Dermis blood vessel endothelial cell (primary cell): ENCODE measurements around the gene FAM174B. TPM values are rescaled to one million over a fixed set of nuclear protein-coding genes. Genes with fewer than 3 reads are reported as not detected.
A peak's percentile ranks its signal among the peaks of the same experiment; 100 is the strongest.
"Not testable (repeated sequence)": the region's sequence is repeated elsewhere in the genome, so short reads cannot be mapped to it uniquely, and the experiment has no call there.

Source experiments
- DNase-seq: peaks from one replicate; pipeline ENCODE4 v3.0.0; 2010
- total RNA-seq: library from RNA; depleted of rRNA; stranded (reverse); fragments of >200 nt; gene quantifications from 2 replicates; pipeline ENCODE4 v1.2.3, GENCODE V29; 2014

The FAM174B gene
- total RNA-seq, 1 donor from 2014 or later = 31.1 TPM

GRCh38 chr15:92617549-92618520 is 37.7 kb downstream of the FAM174B start:
- DNase-seq = peak; percentile 89

GRCh38 chr15:92616621-92617548 is 38.7 kb downstream of the FAM174B start:
- peak; percentile 53 for DNase-seq

- peak; percentile 40 for DNase-seq
Observed at GRCh38 chr15:92614791-92615785, 40.5 kb downstream of the FAM174B start.

- no peak for DNase-seq
Observed at GRCh38 chr15:92614301-92614700, 41.3 kb downstream of the FAM174B start.

GRCh38 chr15:92613841-92614240 is 41.7 kb downstream of the FAM174B start:
- no peak for DNase-seq

GRCh38 chr15:92612891-92613290 is 42.7 kb downstream of the FAM174B start:
- no peak for DNase-seq

GRCh38 chr15:92611995-92612745 is 43.4 kb downstream of the FAM174B start:
- DNase-seq = no peak

GRCh38 chr15:92611150-92611549 is 44.4 kb downstream of the FAM174B start:
- DNase-seq = no peak

GRCh38 chr15:92610101-92610520 is 45.5 kb downstream of the FAM174B start:
- DNase-seq = no peak

- DNase-seq = no peak
Observed at GRCh38 chr15:92608866-92609700, 46.5 kb downstream of the FAM174B start.

GRCh38 chr15:92606836-92607150 is 48.8 kb downstream of the FAM174B start:
- DNase-seq = not testable (repeated sequence)

GRCh38 chr15:92606126-92606835 is 49.3 kb downstream of the FAM174B start:
- no peak for DNase-seq

GRCh38 chr15:92605225-92605944 is 50.2 kb downstream of the FAM174B start:
- DNase-seq = no peak

GRCh38 chr15:92603743-92604470 is 51.7 kb downstream of the FAM174B start:
- DNase-seq = no peak

- no peak for DNase-seq
Observed at GRCh38 chr15:92603278-92603677, 52.3 kb downstream of the FAM174B start.

- no peak for DNase-seq
Observed at GRCh38 chr15:92602267-92602593, 53.3 kb downstream of the FAM174B start.

- no peak for DNase-seq
Observed at GRCh38 chr15:92601592-92602266, 53.8 kb downstream of the FAM174B start.

- DNase-seq = no peak
Observed at GRCh38 chr15:92600856-92601255, 54.7 kb downstream of the FAM174B start.
